ENCODE results near the gene GPR78.

- TF ChIP-seq CTCF (optimal IDR thresholded peaks at IDR 0.05 in 1 of 3, IDR thresholded peaks at IDR 0.05 in 1 of 3, conservative IDR thresholded peaks at IDR 0.05 in 1 of 3; ENCODE audit: extremely low read depth in 1 of 3, insufficient read depth in 2 of 3, low read length in 3 of 3) (no peak), EZH2 (IDR thresholded peaks at IDR 0.05; ENCODE audit: low read length) (no peak)
These were observed 35.2 kb downstream of the GPR78 start for GRCh38 chr4:8615366-8615765.
